NCI-H1436 (cell line): Measurements from ENCODE around the gene MAP10.

ENCODE experiments used
- DNase-seq: peaks from one replicate; lab custom pipeline; 2025; lab: John Stamatoyannopoulos, UW

The MAP10 gene

DNA sequence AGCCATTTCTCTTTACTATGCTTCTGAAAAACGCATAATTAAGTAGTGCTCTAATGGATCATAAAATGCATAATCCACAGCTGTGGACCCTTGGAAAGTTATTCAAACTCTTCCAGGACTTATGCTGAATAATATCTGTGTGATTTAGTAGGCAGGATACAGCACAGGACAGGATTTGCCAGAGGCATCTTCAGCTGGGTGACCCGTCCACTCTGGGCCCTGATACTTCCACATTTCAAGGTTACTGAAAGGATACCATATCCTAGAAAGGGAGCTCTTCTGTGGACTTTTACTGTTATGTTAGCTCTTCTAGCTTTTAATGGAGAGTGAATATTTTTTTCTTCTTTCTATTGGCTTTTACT, 49.6 kb downstream of the MAP10 start:
- DNase-seq = no peak

- DNase-seq = no peak
Observed at GRCh38 chr1:232856541-232856940, 51.3 kb downstream of the MAP10 start.
